ENCODE data around the gene ABCA2.

ABCA2 gene

GRCh38 chr9:137030538-137031527, 2.8 kb upstream of the ABCA2 start:
- DNase-seq: peak in 1 of 2 experiments; percentile 34

DNA sequence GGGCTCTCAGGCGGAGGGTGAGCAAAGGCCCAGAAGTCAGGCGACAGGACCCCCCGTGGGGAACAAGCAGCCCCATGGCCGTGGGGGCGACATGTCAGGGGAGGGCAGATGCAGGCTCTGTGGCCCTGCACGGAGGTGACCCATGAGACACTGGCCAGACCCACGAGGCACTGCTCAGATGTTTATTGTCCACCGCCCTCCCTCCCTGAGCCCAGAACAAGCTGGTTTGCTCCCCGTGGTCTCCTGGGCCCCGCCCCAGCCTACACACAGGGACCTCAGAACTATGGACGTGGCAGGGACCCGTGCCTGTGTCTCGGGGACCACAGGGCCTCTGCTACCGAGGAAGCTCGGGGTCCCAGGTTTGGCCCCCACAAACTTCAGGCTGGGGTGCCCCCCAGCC, 2.0 kb upstream of the ABCA2 start:
- DNase-seq: no peak

DNA sequence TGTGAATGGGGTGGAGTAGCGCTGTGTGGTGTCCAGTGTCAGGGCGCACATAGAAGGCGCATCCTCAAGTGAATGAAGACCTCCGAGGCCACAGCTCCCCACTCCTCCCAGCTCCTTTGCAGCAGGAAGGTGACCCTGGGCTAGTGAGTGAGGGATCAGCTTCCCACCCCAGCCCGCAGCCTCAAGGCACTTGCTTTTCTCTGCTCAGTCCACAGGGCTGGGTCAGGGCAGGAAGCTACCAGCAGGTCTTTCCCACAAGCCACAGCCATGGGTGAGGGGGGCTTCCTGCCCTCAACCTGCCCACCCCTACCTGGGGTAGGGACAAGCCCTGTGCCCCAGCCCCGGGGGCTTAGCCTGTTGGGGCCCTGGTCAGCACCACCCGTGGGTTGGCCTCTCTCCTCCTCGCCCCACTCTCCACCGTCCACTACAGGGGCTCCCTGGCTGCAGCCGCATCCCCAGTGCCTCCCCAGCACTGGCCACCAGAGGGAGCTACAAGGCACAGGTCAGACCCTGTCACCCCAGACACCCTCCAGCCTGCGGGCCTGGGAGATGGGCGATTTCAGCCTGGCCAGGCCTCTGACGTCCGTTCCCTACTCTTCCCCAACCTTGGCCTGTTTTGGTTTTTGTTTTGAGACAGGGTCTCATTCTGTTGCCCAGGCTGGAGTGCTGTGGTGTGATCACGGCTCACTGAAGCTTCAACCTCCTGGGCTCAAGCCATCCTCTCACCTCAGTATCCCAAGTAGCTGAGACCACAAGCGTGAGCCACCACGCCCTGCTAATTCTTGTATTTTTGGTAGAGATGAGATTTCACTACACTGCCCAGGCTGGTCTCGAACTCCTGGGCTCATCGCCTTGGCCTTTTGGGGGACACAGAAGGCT, 1.3 kb upstream of the ABCA2 start:
- DNase-seq: peak; percentile 50 to 74

DNA sequence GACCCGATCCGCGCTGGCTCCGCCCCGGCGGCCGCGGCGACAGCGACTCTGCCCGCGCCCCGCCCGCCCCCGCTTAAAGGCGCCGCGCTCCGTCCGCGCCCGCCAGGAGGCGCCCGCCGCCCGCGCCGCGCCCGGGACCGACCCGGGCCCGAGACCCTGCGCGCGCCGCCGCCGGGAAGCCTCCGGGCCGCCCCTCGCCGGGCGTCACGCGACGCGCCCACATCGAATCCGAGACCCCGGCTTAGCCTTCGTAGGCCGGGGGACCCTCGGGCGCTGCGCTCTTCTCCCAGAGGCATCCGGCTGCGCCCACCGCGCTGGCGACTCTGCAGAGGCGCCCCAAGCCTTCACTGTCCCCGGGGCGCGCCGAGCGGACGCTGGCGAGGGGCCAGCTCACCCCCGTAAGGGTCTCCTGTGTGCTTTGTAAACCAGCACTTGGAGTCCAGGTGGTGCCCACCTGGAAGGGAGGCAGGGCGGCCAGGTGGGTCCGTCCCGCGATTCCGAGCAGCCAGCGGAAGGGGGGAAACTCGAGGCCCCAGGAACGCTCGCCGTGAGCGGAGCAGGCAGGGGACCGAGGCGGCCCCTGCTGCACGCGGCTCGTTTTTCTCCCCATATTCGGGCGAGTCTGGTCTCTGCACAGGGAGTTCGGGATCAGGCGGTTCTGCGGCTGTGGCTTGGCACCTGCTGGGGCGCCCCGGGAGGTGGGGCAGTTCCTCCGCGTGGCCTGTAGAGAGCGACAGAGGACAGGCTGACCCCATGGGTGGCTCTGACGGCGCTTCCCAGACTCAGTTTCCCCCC, 423 bp upstream of the ABCA2 start:
- DNase-seq: peak; percentile 47 to 70

- no peak for DNase-seq
These were observed 1.2 kb downstream of the ABCA2 start for GRCh38 chr9:137026828-137027227.

- DNase-seq: no peak
These were observed 1.7 kb downstream of the ABCA2 start for GRCh38 chr9:137026384-137026783.

GRCh38 chr9:137025517-137025966, 2.5 kb downstream of the ABCA2 start:
- DNase-seq: no peak

DNA sequence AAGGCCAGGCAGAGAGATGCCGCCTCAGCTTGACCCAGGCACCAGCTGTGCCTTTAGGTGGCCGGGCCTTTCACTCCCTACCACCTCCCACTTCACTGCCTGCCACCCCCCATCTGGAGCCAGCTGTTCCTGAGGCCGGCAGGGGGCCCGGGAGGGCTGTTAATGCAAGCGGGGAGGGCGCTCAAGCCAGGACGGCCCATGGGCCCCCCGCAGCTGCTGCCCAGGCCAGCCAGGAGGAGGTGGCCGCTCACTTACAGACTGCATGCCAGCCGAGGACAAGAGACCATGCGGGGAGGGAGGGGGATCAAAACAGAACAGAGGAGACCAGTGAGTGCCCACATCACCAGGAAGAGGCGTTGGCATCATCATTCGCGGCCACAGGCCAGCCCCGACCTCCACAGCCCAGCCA, 4.5 kb downstream of the ABCA2 start:
- DNase-seq: no peak

GRCh38 chr9:137023157-137023556, 4.9 kb downstream of the ABCA2 start:
- DNase-seq: no peak

DNA sequence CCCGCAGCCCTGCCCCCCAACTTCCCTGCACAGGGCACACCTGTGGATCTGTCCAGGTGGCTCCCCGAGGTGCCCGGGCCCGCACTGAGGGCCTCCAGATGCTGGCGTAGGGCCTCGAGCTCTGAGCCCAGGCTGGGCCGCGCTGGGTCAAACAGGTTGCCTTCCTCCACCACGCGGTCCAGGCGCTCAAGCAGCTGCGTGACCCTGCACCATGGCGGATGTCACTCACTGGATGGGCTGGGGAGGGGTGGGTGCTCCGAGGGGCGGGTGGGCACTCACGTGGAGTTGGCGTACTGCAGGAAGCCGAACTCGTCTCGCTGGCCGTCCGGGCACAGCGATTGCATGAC, 5.4 kb downstream of the ABCA2 start:
- DNase-seq: no peak

GRCh38 chr9:137021979-137022661, 5.9 kb downstream of the ABCA2 start:
- peak; percentile 64 to 71 for DNase-seq

- no peak for DNase-seq
These were observed 6.5 kb downstream of the ABCA2 start for GRCh38 chr9:137021568-137021978.

DNA sequence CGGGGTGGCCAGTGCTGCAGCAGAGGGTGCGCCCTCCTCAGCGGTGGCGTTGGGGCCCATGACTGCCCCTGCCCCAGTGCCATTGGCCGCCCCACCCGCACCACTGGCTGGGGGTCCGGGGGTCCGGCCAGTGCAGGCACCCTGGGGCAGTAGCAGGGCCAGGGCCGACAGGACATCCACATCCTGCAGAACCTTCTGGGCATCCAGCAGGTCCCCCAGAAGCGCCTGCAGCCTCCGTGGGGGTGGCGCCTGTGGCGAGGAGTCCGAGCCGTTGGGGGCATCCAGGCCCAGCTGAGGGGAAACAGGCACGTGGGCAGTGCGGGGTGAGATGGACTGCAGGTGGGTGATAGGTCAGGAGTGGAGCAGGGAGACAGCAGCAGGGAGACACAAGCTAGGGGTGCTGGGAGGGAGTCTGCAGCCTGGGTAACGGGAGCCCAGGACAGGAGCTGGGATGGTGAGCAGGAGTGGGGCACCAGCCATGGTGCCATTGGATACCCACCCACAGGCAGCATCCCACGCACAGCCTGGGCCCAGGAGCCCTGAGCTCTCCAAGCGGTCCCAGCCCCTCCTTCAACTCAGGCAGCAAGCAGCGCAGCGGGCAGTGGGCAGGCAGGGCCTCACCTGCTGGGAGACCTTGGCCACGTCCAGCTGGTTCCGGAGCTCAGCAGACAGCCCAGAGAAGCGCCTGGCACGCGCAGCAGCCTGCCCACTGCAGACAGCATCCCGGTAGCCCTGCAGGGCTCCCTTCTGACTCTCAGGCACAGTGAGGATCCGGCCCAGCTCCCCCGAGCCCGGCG, 7.1 kb downstream of the ABCA2 start:
- DNase-seq: no peak

GRCh38 chr9:137019891-137020683, 8.0 kb downstream of the ABCA2 start:
- DNase-seq: no peak

DNA sequence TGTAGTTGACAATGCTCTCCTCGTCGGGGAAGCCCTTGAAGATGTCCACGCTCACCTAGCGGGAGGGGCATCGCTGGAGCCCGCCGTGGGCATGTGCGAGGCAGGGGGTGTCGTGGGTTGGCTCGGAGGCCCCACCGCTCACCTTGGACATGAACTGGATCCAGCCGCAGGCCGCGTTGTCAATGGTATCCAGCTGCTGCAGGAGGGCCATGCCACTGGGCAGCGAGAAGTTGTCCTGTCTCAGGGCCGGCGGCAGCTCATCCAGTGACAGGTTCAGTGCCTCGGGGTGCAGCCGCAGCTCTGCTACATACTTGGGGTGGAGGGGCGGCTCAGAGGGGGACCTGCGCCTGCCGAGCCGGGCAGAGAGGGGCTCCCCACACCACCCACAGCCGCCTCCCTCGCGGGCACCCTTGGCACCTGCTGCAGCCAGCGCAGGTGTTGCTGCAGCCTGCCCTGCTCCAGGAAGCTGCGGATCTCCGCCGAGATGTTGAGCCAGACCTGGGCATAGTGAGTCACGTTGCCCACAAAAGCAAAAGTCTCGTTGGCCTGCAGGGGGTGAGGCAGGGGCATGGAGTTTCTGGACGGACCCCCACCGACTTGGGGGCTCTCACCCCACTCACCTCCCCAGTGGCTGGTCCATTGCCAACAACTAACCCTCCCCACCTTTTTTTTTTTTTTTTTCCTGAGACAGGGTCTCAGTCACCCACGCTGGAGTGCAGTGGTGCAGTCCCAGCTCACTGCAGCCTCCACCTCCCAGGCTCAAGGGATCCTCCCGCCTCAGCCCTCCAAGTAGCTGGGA, 9.1 kb downstream of the ABCA2 start:
- DNase-seq: no peak

DNA sequence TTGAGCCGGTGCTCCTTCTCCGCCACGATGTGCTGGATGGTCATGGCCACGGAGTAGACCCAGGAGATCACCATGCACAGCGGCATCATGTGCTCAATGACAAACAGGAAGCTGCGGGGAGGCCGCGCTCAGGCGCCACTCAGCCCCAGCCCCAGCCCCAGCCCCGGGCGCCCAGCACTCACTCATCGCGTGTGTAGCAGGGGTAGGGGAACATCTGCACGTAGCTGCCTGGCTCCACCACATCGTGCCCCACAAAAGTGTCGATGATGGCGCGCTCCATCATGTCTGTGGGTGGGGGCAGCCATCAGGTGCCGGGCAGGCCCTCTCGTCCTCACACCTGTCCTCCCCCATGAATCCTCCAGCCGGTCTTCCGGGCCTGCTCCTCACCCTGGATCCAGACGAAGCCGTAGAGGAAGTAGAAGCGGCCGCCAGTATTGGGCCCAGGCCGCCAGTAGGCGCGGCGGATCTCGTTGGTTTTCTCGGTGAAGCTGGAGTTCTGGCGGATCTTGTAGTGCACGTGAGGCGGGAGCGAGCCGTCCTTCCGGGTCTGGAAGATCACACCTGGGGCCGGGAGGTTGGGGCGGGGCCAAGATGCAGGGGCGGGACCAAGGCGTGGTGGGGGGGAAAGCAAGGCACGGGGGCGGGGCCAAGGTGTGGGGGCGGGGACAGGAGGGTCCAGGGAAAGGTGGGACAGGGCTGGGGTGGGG, 10.1 kb downstream of the ABCA2 start:
- no peak for DNase-seq

- no peak for DNase-seq
These were observed 11.0 kb downstream of the ABCA2 start for GRCh38 chr9:137017071-137017470.

DNA sequence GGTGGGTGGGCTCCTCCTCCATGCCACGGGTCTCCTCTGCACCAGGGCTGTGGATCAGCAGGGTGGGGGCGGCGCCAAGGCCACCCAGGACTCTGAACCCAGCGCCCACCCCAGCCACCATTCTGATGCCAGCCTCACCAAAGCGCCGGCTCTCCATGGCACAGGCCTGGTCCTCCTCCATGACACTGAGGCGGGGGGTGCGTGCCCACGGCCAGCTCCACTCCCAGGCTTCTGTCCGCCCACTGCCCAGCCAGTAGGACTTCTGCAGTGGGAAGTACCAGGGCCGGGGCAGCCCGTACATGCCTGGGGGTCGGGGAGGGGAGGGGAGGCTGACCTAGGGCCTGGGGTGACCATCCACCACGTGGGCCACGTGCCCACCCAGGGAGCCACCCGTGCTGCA, 11.6 kb downstream of the ABCA2 start:
- DNase-seq: no peak

GRCh38 chr9:137015976-137016375, 12.1 kb downstream of the ABCA2 start:
- DNase-seq: no peak
